Ovary (tissue), 9 donors: ENCODE data around the gene RNU11. TPM values are rescaled to one million over a fixed set of nuclear protein-coding genes. Genes with fewer than 3 reads are reported as not detected.
"Not testable (repeated sequence)": the region's sequence is repeated elsewhere in the genome, so short reads cannot be mapped to it uniquely, and the experiment has no call there.

ENCODE experiments used
- DNase-seq, 5 donors: peaks; one replicate each; pipeline ENCODE4 v3.0.0-alpha.2; 2019 to 2020
- H3K27ac ChIP-seq, 2 donors: fragments of 200-600 bp; one replicate each; pipeline versions ENCODE4 v1.5.1 to v1.8.0; 2019 to 2022
- H3K27me3 ChIP-seq: fragments of 200-600 bp; one replicate; pipeline ENCODE4 v1.8.0; 2022
- H3K36me3 ChIP-seq: fragments of 200-600 bp; sonication (generic); one replicate; pipeline ENCODE4 v1.5.1; 2019
- H3K4me1 ChIP-seq: one replicate; pipeline ENCODE4 v1.8.1; 2013; ENCODE audit warnings: mild to moderate bottlenecking, moderate library complexity; ENCODE audit not compliant: insufficient read depth
- H3K4me3 ChIP-seq: fragments of 200-600 bp; sonication (generic); one replicate; pipeline ENCODE4 v1.5.1; 2017
- H3K9me3 ChIP-seq, 2 donors: fragments of 200-600 bp in 1 of 2; sonication (generic) in 1 of 2; one replicate each; pipeline versions ENCODE4 v1.5.1 to v1.8.1; 2013 to 2019; ENCODE audit warnings: mild to moderate bottlenecking in 1 of 2, moderate library complexity in 1 of 2
- EP300 ChIP-seq: sonication (generic); formaldehyde crosslinking; IDR thresholded peaks from one replicate; pipeline ENCODE4 v1.6.1; 2017; ENCODE audit warnings: antibody characterized with exemption
- POLR2A ChIP-seq: fragments of 450-650 bp; IDR thresholded peaks from one replicate; pipeline ENCODE4 v1.6.1; 2017; ENCODE audit warnings: antibody characterized with exemption, mild to moderate bottlenecking, moderate library complexity
- WGBS, 3 donors: extraction: QIAGEN DNeasy Blood & Tissue Kit in 1 of 3; methylation state at CpG; one replicate each; pipeline versions ENCODE4 v1.1.5 to v1.1.7; 2013 to 2017; 5-methylcytosine and 5-hydroxymethylcytosine counted together
- intact Hi-C, 4 donors: fragments of 100-400 bp; cut with DNase I; formaldehyde crosslinking; loops; one replicate each; pipeline versions ENCODE4 v1.11.0 to v1.15.1; 2022 to 2023
- polyA plus RNA-seq, 2 donors: library from polyadenylated mRNA; stranded (reverse); fragments of 200-250 nt in 1 of 2; fragments of 350-450 nt in 1 of 2; fragmentation: Illumina TruSeq in 1 of 2; extraction: RNeasy Lipid Tissue Mini Kit (QIAGEN cat#74804) in 1 of 2; gene quantifications; one replicate each; pipeline ENCODE4 v1.2.3, GENCODE V29; 2013 to 2014
- total RNA-seq, 7 donors: library from RNA; depleted of rRNA in 2 of 7; stranded (reverse); fragments of >200 nt in 2 of 7; fragmentation: NEBNext Ultra II Directional in 3 of 7; extraction: Animal tissue kit (Norgen Biotek cat#: 25700) in 3 of 7; gene quantifications; one replicate each; pipeline versions ENCODE4 v1.1.0 to v1.2.4, GENCODE V29; 2016 to 2023
- TF ChIP-seq, protein P1 (sequence below), 3 donors: fragments of 450-650 bp in 2 of 3; fragments of 200-600 bp in 1 of 3; IDR thresholded peaks; one replicate each; pipeline versions ENCODE4 v1.5.1 to v1.8.0; 2016 to 2022; ENCODE audit warnings: antibody characterized with exemption in 3 of 3, mild to moderate bottlenecking in 1 of 3
- donor health status: DM: no; HTN: no; CAD: no; lungs with moderate emphysema.
- donor health status: DM: no; HTN: no; CAD: no.
- donor health status: Bipolar disorder and iron deficiency.
- donor health status: DM: yes; HTN: yes; CAD: no.
- donor health status: DM: no; HTN: no; CAD: no.
- donor health status: DM: yes; HTN: yes; CAD: no.

RNU11 gene
- total and polyA plus RNA-seq, 9 donors = not detected

DNA sequence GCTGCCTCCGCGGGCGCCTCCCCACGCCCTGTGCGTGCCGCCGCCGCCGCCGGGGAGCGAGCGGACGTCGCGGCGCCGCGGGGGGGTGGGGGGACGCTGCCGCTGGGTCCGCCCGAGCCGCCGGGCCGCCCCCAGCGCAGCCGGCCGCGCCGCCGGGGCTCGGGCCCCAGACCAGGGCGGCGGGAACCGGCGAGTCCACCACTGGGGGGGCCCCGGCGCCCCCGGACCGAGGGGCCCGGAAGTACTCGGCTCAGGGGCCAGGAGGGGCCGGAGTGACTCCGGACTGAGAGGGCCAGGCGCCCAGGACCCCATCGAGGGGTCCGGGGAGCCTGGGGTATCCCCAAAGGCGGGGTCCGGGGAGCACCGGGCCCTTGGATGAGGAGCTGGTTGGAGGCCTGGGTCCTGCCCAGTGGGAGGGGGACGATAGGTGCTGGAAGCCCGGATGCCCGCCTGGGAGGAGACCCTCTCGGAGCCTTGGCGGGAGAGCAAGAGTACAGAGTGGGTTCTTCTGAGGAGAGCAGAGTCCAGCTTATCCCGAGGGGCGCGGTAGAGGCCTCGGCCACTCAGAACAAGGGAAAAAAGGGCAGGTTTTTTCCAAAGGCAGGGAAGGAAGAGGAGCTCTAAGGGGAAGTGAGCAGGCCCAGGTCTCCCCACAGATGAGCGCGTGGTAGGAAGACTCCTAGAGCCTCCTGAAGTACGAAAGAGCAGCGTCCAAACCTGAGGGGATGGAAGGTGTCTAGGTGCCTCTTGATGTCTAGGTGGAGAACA lies 20.7 kb downstream of the RNU11 start:
- Histone ChIP-seq H3K27ac (peak overlapping the region; percentile 97 to 99), H3K4me3 (peak overlapping the region; percentile 87), H3K9me3 (no peaks in the 10 kb centered on the region), H3K36me3 (no peaks in the 10 kb centered on the region), H3K27me3 (no peaks in the 10 kb centered on the region), H3K4me1 (peaks cover 1% of the 10 kb centered on the region)
- intact Hi-C loops = no loop called here
- WGBS, 3 donors = 0 to 1% (median 0%) methylated on average over 29 to 63 of the region's 63 CpGs
- no peak for TF ChIP-seq POLR2A
- TF ChIP-seq, protein P1, sequence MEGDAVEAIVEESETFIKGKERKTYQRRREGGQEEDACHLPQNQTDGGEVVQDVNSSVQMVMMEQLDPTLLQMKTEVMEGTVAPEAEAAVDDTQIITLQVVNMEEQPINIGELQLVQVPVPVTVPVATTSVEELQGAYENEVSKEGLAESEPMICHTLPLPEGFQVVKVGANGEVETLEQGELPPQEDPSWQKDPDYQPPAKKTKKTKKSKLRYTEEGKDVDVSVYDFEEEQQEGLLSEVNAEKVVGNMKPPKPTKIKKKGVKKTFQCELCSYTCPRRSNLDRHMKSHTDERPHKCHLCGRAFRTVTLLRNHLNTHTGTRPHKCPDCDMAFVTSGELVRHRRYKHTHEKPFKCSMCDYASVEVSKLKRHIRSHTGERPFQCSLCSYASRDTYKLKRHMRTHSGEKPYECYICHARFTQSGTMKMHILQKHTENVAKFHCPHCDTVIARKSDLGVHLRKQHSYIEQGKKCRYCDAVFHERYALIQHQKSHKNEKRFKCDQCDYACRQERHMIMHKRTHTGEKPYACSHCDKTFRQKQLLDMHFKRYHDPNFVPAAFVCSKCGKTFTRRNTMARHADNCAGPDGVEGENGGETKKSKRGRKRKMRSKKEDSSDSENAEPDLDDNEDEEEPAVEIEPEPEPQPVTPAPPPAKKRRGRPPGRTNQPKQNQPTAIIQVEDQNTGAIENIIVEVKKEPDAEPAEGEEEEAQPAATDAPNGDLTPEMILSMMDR (IDR thresholded peaks at IDR 0.05) = no peak
- TF ChIP-seq EP300 = no peak
- peak; percentile 51 to 73 (median 60) for DNase-seq

DNA sequence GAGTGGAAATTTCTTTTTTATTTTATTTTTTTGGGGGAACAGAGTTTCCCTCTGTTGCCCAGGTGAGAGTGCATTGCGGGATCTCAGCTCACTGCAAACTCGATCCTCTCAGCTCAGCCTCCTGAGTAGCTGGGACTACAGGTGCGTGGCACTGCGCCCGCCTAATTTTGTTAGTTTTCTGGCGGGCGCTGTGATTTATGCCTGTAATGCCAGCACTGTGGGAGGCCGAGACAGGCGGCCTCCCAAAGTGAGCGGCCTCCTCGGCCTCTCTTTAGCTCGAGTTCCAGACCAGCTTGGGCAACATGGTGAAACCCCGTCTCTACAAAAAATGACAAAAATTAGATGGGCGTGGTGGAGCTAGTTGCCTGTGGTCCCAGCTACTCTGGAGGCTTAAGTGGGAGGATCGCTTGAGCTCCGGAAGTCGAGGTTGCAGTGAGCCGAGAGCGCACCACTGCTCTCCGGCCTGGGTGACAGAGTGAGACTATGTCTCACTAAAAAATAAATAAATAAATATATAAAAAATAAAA lies 22.9 kb downstream of the RNU11 start:
- Histone ChIP-seq H3K4me3 (no peak overlapping the region), H3K27ac (no peak overlapping the region), H3K27me3 (no peaks in the 10 kb centered on the region), H3K4me1 (peaks cover 1% of the 10 kb centered on the region), H3K36me3 (no peaks in the 10 kb centered on the region), H3K9me3 (no peaks in the 10 kb centered on the region)
- DNase-seq = no peak
- WGBS, 3 donors = 91 to 94% (median 93%) methylated on average over 20 of the region's 20 CpGs
- intact Hi-C loops = no loop called here
- TF ChIP-seq EP300 = no peak
- TF ChIP-seq, protein P1 (IDR thresholded peaks at IDR 0.05) = no peak

DNA sequence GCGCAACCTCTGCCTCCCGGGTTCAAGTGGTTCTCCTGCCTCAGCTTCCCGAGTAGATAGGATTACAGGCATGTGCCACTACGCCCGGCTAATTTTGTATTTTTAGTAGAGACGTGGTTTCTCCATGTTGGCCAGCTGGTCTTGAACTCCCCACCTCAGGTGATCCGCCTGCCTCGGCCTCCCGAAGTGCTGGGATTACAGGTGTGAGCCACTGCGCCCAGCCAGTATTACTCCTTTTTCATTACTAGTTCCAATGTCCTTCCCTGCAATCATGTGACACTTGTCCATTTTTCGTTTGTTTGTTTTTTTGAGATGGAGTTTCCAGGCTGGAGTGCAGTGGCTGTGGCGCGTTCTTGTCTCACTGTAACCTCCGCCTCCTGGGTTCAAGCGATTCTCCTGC lies 24.6 kb downstream of the RNU11 start:
- H3K4me1 ChIP-seq, H3K27me3 ChIP-seq, H3K27ac ChIP-seq, DNase-seq, intact Hi-C loops, H3K36me3 ChIP-seq, H3K4me3 ChIP-seq, H3K9me3 ChIP-seq: not testable (repeated sequence)
- WGBS, 3 donors = 94 to 95% (median 95%) methylated on average over 15 of the region's 15 CpGs

DNA sequence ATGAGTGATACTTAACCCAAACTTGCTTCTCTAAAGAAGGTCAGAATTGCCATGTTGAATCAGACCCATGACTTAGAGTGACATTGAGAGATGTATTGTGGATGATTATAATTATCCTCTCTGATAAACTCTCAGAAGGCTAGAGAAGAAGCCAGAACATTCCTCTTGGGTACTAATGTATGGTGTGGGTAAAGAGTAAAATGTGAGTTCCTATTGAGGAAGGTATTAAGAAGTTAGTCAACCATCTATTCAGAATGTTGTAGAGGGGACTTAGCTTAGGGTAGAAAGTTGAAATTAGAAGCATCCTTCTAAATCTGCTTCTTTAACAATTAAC lies 27.5 kb downstream of the RNU11 start:
- H3K4me1 ChIP-seq = no peaks in the 10 kb centered on the region
- no peak overlapping the region for H3K4me3 ChIP-seq
- no peaks in the 10 kb centered on the region for H3K36me3 ChIP-seq
- DNase-seq = no peak
- intact Hi-C loops = no loop called here
- H3K27ac ChIP-seq = no peak overlapping the region
- H3K27me3 ChIP-seq = no peaks in the 10 kb centered on the region
- TF ChIP-seq, protein P1 (IDR thresholded peaks at IDR 0.05) = no peak
- TF ChIP-seq EP300 (no peak), POLR2A (no peak)
- H3K9me3 ChIP-seq = no peaks in the 10 kb centered on the region

DNA sequence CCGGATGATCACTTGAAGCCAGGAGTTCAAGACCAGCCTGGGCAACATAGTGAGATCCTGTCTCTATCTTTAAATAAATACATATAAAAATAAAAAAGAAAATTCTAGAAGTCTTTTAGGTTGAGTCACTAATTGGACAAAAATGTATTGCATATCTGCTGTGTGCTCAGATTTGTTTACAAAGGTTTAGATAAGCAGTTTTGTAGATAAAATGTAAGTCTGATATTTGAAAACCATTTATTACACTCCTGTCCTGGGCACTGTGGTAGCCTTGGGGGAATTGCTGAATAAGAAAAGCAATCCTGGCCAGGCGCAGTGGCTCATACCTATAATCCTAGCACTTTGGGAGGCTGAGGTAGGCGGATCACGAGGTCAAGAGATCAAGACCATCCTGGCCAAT lies 31.8 kb downstream of the RNU11 start:
- no peaks in the 10 kb centered on the region for H3K27me3 ChIP-seq
- no peaks in the 10 kb centered on the region for H3K9me3 ChIP-seq
- TF ChIP-seq EP300 = no peak
- TF ChIP-seq, protein P1 (IDR thresholded peaks at IDR 0.05) = no peak
- TF ChIP-seq POLR2A = no peak
- 95 to 96% (median 96%) methylated on average over 4 of the region's 4 CpGs for WGBS, 3 donors
- H3K4me1 ChIP-seq = no peaks in the 10 kb centered on the region
- no peak overlapping the region for H3K27ac ChIP-seq
- no peak overlapping the region for H3K4me3 ChIP-seq
- intact Hi-C loops = no loop called here
- no peak for DNase-seq
- no peaks in the 10 kb centered on the region for H3K36me3 ChIP-seq
